OCI-LY7 (cell line): ENCODE data around the gene RNGTT. TPM values are rescaled to one million over a fixed set of nuclear protein-coding genes. Genes with fewer than 3 reads are reported as not detected.

Experiments
- BruUV-seq: library from RNA; stranded (reverse); fragments of 400-500 nt; replicated peaks from 2 replicates; lab custom pipeline; 2021; lab: Mats Ljungman, UMichigan
- CTCF ChIA-PET: fragments of 300-600 bp; sonication (Branson Sonifier 250); formaldehyde crosslinking; loops from one replicate; lab custom pipeline; 2022; ENCODE audit warnings: antibody characterized with exemption; ENCODE audit not compliant: unreplicated experiment; lab: Charles Lee
- POLR2A ChIA-PET: fragments of 300-600 bp; sonication (Branson Sonifier 250); formaldehyde crosslinking; loops from one replicate; lab custom pipeline; 2022; ENCODE audit warnings: antibody characterized with exemption; lab: Charles Lee
- DNase-seq: peaks from one replicate; pipeline ENCODE4 v3.0.0-alpha.2; 2015; ENCODE audit warnings: low spot score
- H2AFZ ChIP-seq: fragments of 200-600 bp; sonication (generic), shearing (Covaris generic); 2 replicates; pipeline ENCODE4 v1.6.1; 2014; ENCODE audit warnings: mild to moderate bottlenecking, antibody characterized with exemption, low read length, moderate library complexity
- H3K27ac ChIP-seq: fragments of 200-600 bp; sonication (generic); 2 replicates; pipeline ENCODE4 v1.5.1; 2014; ENCODE audit warnings: mixed run types, low read depth, mild to moderate bottlenecking, moderate library complexity, low read length, inconsistent platforms; ENCODE audit not compliant: poor library complexity, severe bottlenecking
- H3K36me3 ChIP-seq: fragments of 200-600 bp; sonication (generic); 2 replicates; pipeline ENCODE4 v1.6.1; 2014; ENCODE audit warnings: mild to moderate bottlenecking, antibody characterized with exemption, low read length, moderate library complexity, mixed read lengths; ENCODE audit not compliant: insufficient read depth
- H3K4me1 ChIP-seq: fragments of 200-600 bp; sonication (generic); 2 replicates; pipeline ENCODE4 v1.5.1; 2014; ENCODE audit warnings: mild to moderate bottlenecking, low read length; ENCODE audit not compliant: insufficient read depth, poor library complexity, severe bottlenecking
- H3K4me2 ChIP-seq: fragments of 200-600 bp; sonication (generic); 2 replicates; pipeline ENCODE4 v1.6.1; 2014; ENCODE audit warnings: mild to moderate bottlenecking, low read length
- H3K4me3 ChIP-seq: fragments of 200-600 bp; sonication (generic); 2 replicates; pipeline ENCODE4 v1.5.1; 2014; ENCODE audit warnings: mild to moderate bottlenecking, low read depth, low read length; ENCODE audit not compliant: poor library complexity, severe bottlenecking
- H3K79me2 ChIP-seq: fragments of 200-600 bp; sonication (generic); 2 replicates; pipeline ENCODE4 v1.6.1; 2016; ENCODE audit warnings: low read depth, mild to moderate bottlenecking, low read length, moderate library complexity, mixed read lengths; ENCODE audit not compliant: insufficient read depth
- H3K9me2 ChIP-seq: fragments of 200-600 bp; sonication (generic); 2 replicates; pipeline ENCODE4 v1.6.1; 2016; ENCODE audit warnings: mild to moderate bottlenecking, low read length, mixed read lengths; ENCODE audit not compliant: insufficient read depth
- H3K9me3 ChIP-seq: fragments of 200-600 bp; sonication (generic); 2 replicates; pipeline ENCODE4 v1.6.1; 2014; ENCODE audit warnings: mild to moderate bottlenecking, mixed run types, low read length, mixed read lengths
- H4K20me1 ChIP-seq: fragments of 200-600 bp; sonication (generic); 2 replicates; pipeline ENCODE4 v1.6.1; 2014; ENCODE audit warnings: mild to moderate bottlenecking, antibody characterized with exemption, low read length, moderate library complexity, mixed read lengths; ENCODE audit not compliant: insufficient read depth
- CTCF ChIP-seq: fragments of 200-600 bp; sonication (generic); conservative IDR thresholded peaks from 2 replicates; pipeline ENCODE4 v1.5.1; 2014; ENCODE audit warnings: mild to moderate bottlenecking, antibody characterized with exemption, low read length, moderate library complexity, mixed read lengths
- EZH2phosphoT487 ChIP-seq: fragments of 200-600 bp; sonication (generic); IDR thresholded peaks from 2 replicates; pipeline ENCODE4 v1.6.1; 2018; ENCODE audit warnings: low read depth, borderline replicate concordance, mild to moderate bottlenecking, mixed run types, antibody characterized with exemption, low read length, moderate library complexity, mixed read lengths
- intact Hi-C: fragments of 100-400 bp; cut with micrococcal nuclease; formaldehyde crosslinking; loops from one replicate; pipeline ENCODE4 v1.10.0; 2022; ENCODE audit not compliant: unreplicated experiment
- total RNA-seq, 2 experiments: library from RNA; depleted of rRNA in 1 of 2; stranded (reverse); fragments of >200 nt in 1 of 2; shearing (Covaris generic) in 1 of 2; gene quantifications; 2 replicates each; pipeline ENCODE4 v1.2.3, GENCODE V29; 2014 to 2022

The RNGTT gene
- total RNA-seq, 2 experiments from 2014 or later: 38.2 to 41.7 TPM

GRCh38 chr6:88848870-88849269 is 114.5 kb downstream of the RNGTT start:
- Histone ChIP-seq H2AFZ (no peak overlapping the region), H3K9me2 (no peaks in the 10 kb centered on the region), H3K9me3 (no peaks in the 10 kb centered on the region), H3K27ac (no peak overlapping the region), H3K79me2 (no peaks in the 10 kb centered on the region), H3K36me3 (peaks cover 7% of the 10 kb centered on the region; the same call in 1 of the 2 replicates), H3K4me3 (no peak overlapping the region), H3K4me1 (no peaks in the 10 kb centered on the region), H4K20me1 (no peaks in the 10 kb centered on the region), H3K4me2 (no peak overlapping the region)
- no TSS peak for BruUV-seq
- intact Hi-C loops: no loop called here
- no peak for DNase-seq
- POLR2A ChIA-PET: interaction anchor here (0.6 kb wide), 1 partner anchor 9 kb away, joined by 3 read pairs; no protein-coding TSS in a partner anchor
- CTCF ChIA-PET: no interaction called here
- TF ChIP-seq EZH2phosphoT487 (no peak), CTCF (no peak)

- H3K27ac ChIP-seq: no peak overlapping the region
Observed at GRCh38 chr6:88843040-88843439, 120.4 kb downstream of the RNGTT start.

More at GRCh38 chr6:88843040-88843439, 120.4 kb downstream of the RNGTT start:
- intact Hi-C loops: no loop called here
- no peak for DNase-seq
- no peak overlapping the region for H2AFZ ChIP-seq
- H3K9me3 ChIP-seq: no peaks in the 10 kb centered on the region
- POLR2A ChIA-PET: no interaction called here
- peaks cover 32% of the 10 kb centered on the region; the same call in 1 of the 2 replicates for H3K36me3 ChIP-seq
- CTCF ChIA-PET: interaction anchor here (0.6 kb wide), 1 partner anchor 204 kb away, joined by 3 read pairs; no protein-coding TSS in a partner anchor
- no TSS peak for BruUV-seq
- H3K4me3 ChIP-seq: no peak overlapping the region
- no peak overlapping the region for H3K4me2 ChIP-seq
- TF ChIP-seq EZH2phosphoT487 (no peak), CTCF (no peak)
- H3K9me2 ChIP-seq: no peaks in the 10 kb centered on the region
- no peaks in the 10 kb centered on the region for H4K20me1 ChIP-seq
- no peaks in the 10 kb centered on the region for H3K4me1 ChIP-seq
- no peaks in the 10 kb centered on the region for H3K79me2 ChIP-seq
